K562 (cell line): Measurements from ENCODE around the gene PRKG1. TPM values are rescaled to one million over a fixed set of nuclear protein-coding genes. Genes with fewer than 3 reads are reported as not detected.

Experiments
- ATAC-seq: fragments of 200-7000 bp; cut with Tn5 transposase; 3 replicates; pipeline ENCODE4 v1.9.1; 2020; ENCODE audit warnings: moderate library complexity
- BruUV-seq: library from RNA; stranded (reverse); fragments of 400-500 nt; replicated peaks from 2 replicates; lab custom pipeline; 2021; lab: Mats Ljungman, UMichigan
- CTCF ChIA-PET: fragments of 300-600 bp; formaldehyde crosslinking; extraction: SDS; loops from one replicate; lab custom pipeline; 2021; ENCODE audit warnings: low intra/inter-chr PET ratio; lab: Yijun Ruan, JAX
- POLR2A ChIA-PET: fragments of 300-600, 350-650 bp; sonication (Branson Sonifier 250); formaldehyde crosslinking; extraction: SDS; loops from one replicate; lab custom pipeline; 2021; ENCODE audit warnings: antibody characterized with exemption, inconsistent platforms; lab: Yijun Ruan, JAX
- DNase-seq, 4 experiments: peaks; one replicate each; pipeline versions ENCODE4 v3.0.0 to v3.0.0-alpha.2; 2011 to 2018; ENCODE audit warnings: low spot score in 3 of 4, mixed read lengths in 3 of 4; ENCODE audit errors: extremely low read depth in 1 of 4
- FAIRE-seq: peaks from 2 replicates; lab custom pipeline; 2011; peaks lifted over from hg19 to GRCh38; lab: Jason Lieb, UNC
- H2AFZ ChIP-seq: 2 replicates; pipeline ENCODE4 v1.6.0; 2011; ENCODE audit warnings: low read depth, low read length, control low read depth, inconsistent platforms
- H3K27ac ChIP-seq: fragments of 200-600 bp; 3 replicates; pipeline ENCODE4 v1.8.0; 2011; ENCODE audit warnings: low read depth, mild to moderate bottlenecking, control low read depth, inconsistent platforms, low read length, moderate library complexity, mixed read lengths; ENCODE audit errors: extremely low read depth
- H3K27me3 ChIP-seq, 2 experiments: fragments of 300-600 bp in 1 of 2; 2 replicates in 1 of 2; 3 replicates in 1 of 2; pipeline versions ENCODE4 v1.6.0 to v1.8.0; 2011; ENCODE audit warnings: inconsistent platforms in 2 of 2, low read length in 2 of 2, mild to moderate bottlenecking in 1 of 2, mixed read lengths in 1 of 2, moderate library complexity in 1 of 2; ENCODE audit not compliant: control insufficient read depth in 2 of 2, insufficient read depth in 2 of 2
- H3K36me3 ChIP-seq: fragments of 300-600 bp; 3 replicates; pipeline ENCODE4 v1.8.0; 2011; ENCODE audit warnings: mild to moderate bottlenecking, low read length, inconsistent platforms; ENCODE audit not compliant: control insufficient read depth, insufficient read depth
- H3K4me1 ChIP-seq, 2 experiments: fragments of 200-600 bp in 1 of 2; replicated peaks in 1 of 2; 2 replicates in 1 of 2; 3 replicates in 1 of 2; pipeline versions ENCODE4 v1.5.1 to v1.8.0; 2011; ENCODE audit warnings: inconsistent platforms in 2 of 2, low read length in 2 of 2, mild to moderate bottlenecking in 1 of 2, mixed read lengths in 1 of 2, moderate library complexity in 1 of 2; ENCODE audit not compliant: control insufficient read depth in 2 of 2, insufficient read depth in 2 of 2
- H3K4me2 ChIP-seq: 2 replicates; pipeline ENCODE4 v1.6.1; 2011; ENCODE audit warnings: low read length, control low read depth, inconsistent platforms, mixed read lengths; ENCODE audit not compliant: insufficient read depth
- H3K4me3 ChIP-seq: fragments of 200-600 bp; sonication (generic), shearing (Covaris generic); 2 replicates; pipeline ENCODE4 v1.5.1; 2016; ENCODE audit warnings: control low read depth, inconsistent platforms
- H3K79me2 ChIP-seq: fragments of 200-600 bp; 3 replicates; pipeline ENCODE4 v1.8.0; 2011; ENCODE audit warnings: low read length, inconsistent platforms; ENCODE audit not compliant: control insufficient read depth, insufficient read depth
- H3K9ac ChIP-seq, 2 experiments: 2 replicates each; pipeline versions ENCODE4 v1.6.0 to v1.6.1; 2011; ENCODE audit warnings: low read depth in 2 of 2, low read length in 2 of 2, control low read depth in 1 of 2, inconsistent platforms in 1 of 2, mild to moderate bottlenecking in 1 of 2, mixed read lengths in 1 of 2; ENCODE audit not compliant: insufficient read depth in 1 of 2
- H3K9me1 ChIP-seq: one replicate; pipeline ENCODE4 v1.6.0; 2011; ENCODE audit warnings: inconsistent platforms, mild to moderate bottlenecking, low read length, moderate library complexity; ENCODE audit not compliant: control insufficient read depth, insufficient read depth
- H3K9me3 ChIP-seq: replicated peaks from 2 replicates; pipeline ENCODE4 v1.5.1; 2011; ENCODE audit warnings: low read depth, low read length, inconsistent platforms; ENCODE audit not compliant: control insufficient read depth, insufficient read depth
- H4K20me1 ChIP-seq: replicated peaks from 2 replicates; pipeline ENCODE4 v1.6.1; 2011; ENCODE audit warnings: low read length, inconsistent platforms, mixed read lengths; ENCODE audit not compliant: control insufficient read depth, insufficient read depth
- CREBBP ChIP-seq: IDR thresholded peaks from one replicate; pipeline ENCODE4 v1.6.1; 2012; ENCODE audit warnings: low read depth, mild to moderate bottlenecking, control low read depth, inconsistent platforms, low read length
- HNRNPLL ChIP-seq: fragments of 200-400 bp; formaldehyde crosslinking; IDR thresholded peaks from 2 replicates; pipeline ENCODE4 v1.6.1; 2017; ENCODE audit warnings: low read length, low read depth, mild to moderate bottlenecking; ENCODE audit not compliant: poor library complexity, severe bottlenecking
- JUNB ChIP-seq: fragments of 450-650 bp; formaldehyde crosslinking; conservative IDR thresholded peaks from 2 replicates; pipeline ENCODE4 v1.4.0; 2020; ENCODE audit warnings: mild to moderate bottlenecking
- L3MBTL2 ChIP-seq: fragments of 450-650 bp; IDR thresholded peaks from 2 replicates; pipeline ENCODE4 v1.6.1; 2016; ENCODE audit warnings: mild to moderate bottlenecking, moderate library complexity
- NFYB ChIP-seq: IDR thresholded peaks from 2 replicates; pipeline ENCODE4 v1.6.1; 2011; ENCODE audit warnings: mild to moderate bottlenecking, moderate library complexity; ENCODE audit not compliant: insufficient read length; ENCODE audit errors: extremely low read depth
- SMAD2 ChIP-seq: fragments of 150-350 bp; IDR thresholded peaks from 2 replicates; pipeline ENCODE4 v1.6.1; 2014; ENCODE audit warnings: low read depth, mild to moderate bottlenecking, low read length
- TAF7 ChIP-seq: fragments of 450-650 bp; IDR thresholded peaks from 2 replicates; pipeline ENCODE4 v1.6.1; 2016; ENCODE audit warnings: missing genetic modification characterization, missing compliant biosample characterization
- TCF7 ChIP-seq: sonication (generic); IDR thresholded peaks from 2 replicates; pipeline ENCODE4 v1.6.1; 2016; ENCODE audit warnings: antibody characterized with exemption, borderline replicate concordance
- TEAD1 ChIP-seq, 2 experiments: fragments of 450-650 bp in 1 of 2; sonication (generic) in 1 of 2; formaldehyde crosslinking; IDR thresholded peaks; 2 replicates each; pipeline versions ENCODE4 v1.4.0 to v1.8.0; 2020 to 2022; ENCODE audit warnings: mild to moderate bottlenecking in 2 of 2, missing genetic modification reagents in 1 of 2
- TEAD4 ChIP-seq, 2 experiments: sonication (generic) in 1 of 2; formaldehyde crosslinking in 1 of 2; IDR thresholded peaks; 2 replicates each; pipeline versions ENCODE4 v1.6.1 to v1.8.0; 2012 to 2022; ENCODE audit warnings: borderline replicate concordance in 1 of 2, inconsistent platforms in 1 of 2, low read length in 1 of 2, mild to moderate bottlenecking in 1 of 2, missing genetic modification reagents in 1 of 2
- ZBED1 ChIP-seq: IDR thresholded peaks from 2 replicates; pipeline ENCODE4 v1.6.1; 2014
- ZC3H11A ChIP-seq: IDR thresholded peaks from 2 replicates; pipeline ENCODE4 v1.6.1; 2012; ENCODE audit warnings: low read depth, low read length, improper control_type of control experiment
- ZNF583 ChIP-seq: fragments of 250-450 bp; sonication (Bioruptor Pico); IDR thresholded peaks from 2 replicates; pipeline ENCODE4 v1.4.0; 2020
- WGBS: fragments of 100-300 bp; shearing (Covaris generic); methylation state at CpG from one replicate; pipeline ENCODE4 v1.1.6; 2016; ENCODE audit warnings: low coverage, mixed read lengths; ENCODE audit not compliant: insufficient coverage; ENCODE audit errors: missing lambda C conversion rate; 5-methylcytosine and 5-hydroxymethylcytosine counted together
- in situ Hi-C: fragments of 300-500 bp; cut with MboI; formaldehyde crosslinking; loops from 4 replicates; pipeline ENCODE4 v1.15.0; 2018; ENCODE audit warnings: inconsistent platforms, mixed read lengths
- intact Hi-C: fragments of 100-400 bp; cut with micrococcal nuclease; formaldehyde crosslinking; loops from 2 replicates; pipeline ENCODE4 v1.14.2; 2022
- polyA plus RNA-seq, 8 experiments: library from polyadenylated mRNA; depleted of rRNA in 4 of 8; stranded (reverse) in 5 of 8; unstranded in 3 of 8; fragments of >200 nt; fragmentation: Nextera tagmentation in 2 of 8; fragmentation: Illumina TruSeq in 1 of 8; extraction: Ambion mirVana in 2 of 8; extraction: Trizol in 1 of 8; gene quantifications; 2 replicates each; pipeline versions ENCODE4 v1.2.1 to v1.2.3, GENCODE V29; 2011 to 2014; ENCODE audit warnings: inconsistent platforms in 1 of 8, missing spikeins in 1 of 8
- total RNA-seq, 7 experiments: library from RNA; depleted of rRNA in 6 of 7; stranded (reverse); fragments of >200 nt in 6 of 7; fragmentation: Illumina TruSeq in 2 of 7; extraction: Trizol in 2 of 7; gene quantifications; 2 replicates each; pipeline versions ENCODE4 v1.2.1 to v1.2.3, GENCODE V29; 2011 to 2021; ENCODE audit warnings: low replicate concordance in 1 of 7
- TF ChIP-seq, protein P1 (sequence below): fragments of 450-650 bp; IDR thresholded peaks from 2 replicates; pipeline ENCODE4 v1.6.1; 2016
- TF ChIP-seq, protein P2 (sequence below): IDR thresholded peaks from 2 replicates; pipeline ENCODE4 v1.6.1; 2011; ENCODE audit not compliant: insufficient read length; ENCODE audit errors: extremely low read depth
- TF ChIP-seq, protein P3 (sequence below): fragments of 450-650 bp; IDR thresholded peaks from 2 replicates; pipeline ENCODE4 v1.6.1; 2018; ENCODE audit not compliant: partially characterized antibody
- TF ChIP-seq, protein P4 (sequence below): fragments of 450-650 bp; IDR thresholded peaks from 2 replicates; pipeline ENCODE4 v1.6.1; 2018; ENCODE audit warnings: mild to moderate bottlenecking, low read depth; ENCODE audit not compliant: partially characterized antibody

The PRKG1 gene
- total and polyA plus RNA-seq, 9 of the 15 experiments (the other 6 are each of a cell fraction or from before 2014, with no cell fraction given): 0.22 TPM; not detected in 8

DNA sequence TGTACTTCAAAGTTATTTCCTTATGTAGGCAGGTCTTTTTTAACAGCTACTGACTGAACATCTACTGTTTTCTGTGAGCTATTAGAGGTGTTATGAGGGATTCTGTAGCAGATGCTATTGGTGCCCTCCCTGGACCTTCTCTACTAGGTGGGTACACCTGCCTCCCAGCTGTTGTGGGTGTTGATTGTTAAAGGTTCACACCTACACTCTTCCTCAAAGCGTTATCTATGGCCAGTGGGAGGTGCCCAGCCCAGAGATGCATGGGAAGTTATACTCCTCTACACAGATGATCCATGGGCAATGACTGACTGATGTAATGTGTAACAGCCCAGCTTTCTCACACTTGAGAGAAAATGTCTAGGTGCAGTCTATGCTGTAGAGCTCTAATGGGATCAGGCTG, 127.7 kb downstream of the PRKG1 start:
- H3K79me2 ChIP-seq: no peaks in the 10 kb centered on the region
- no peaks in the 10 kb centered on the region for H3K27me3 ChIP-seq
- FAIRE-seq (no peak), ATAC-seq (no peak), DNase-seq (no peak)
- no peak overlapping the region for H3K4me2 ChIP-seq
- H3K27ac ChIP-seq: no peak overlapping the region
- CTCF ChIA-PET: no interaction called here
- TF ChIP-seq TAF7 (tag) (no peak), SMAD2 (no peak), HNRNPLL (no peak), JUNB (no peak), CREBBP (no peak), NFYB (no peak), L3MBTL2 (no peak), TEAD1 (CRISPR knock-in tag; IDR thresholded peaks at IDR 0.05) (no peak), ZBED1 (no peak), TEAD4 (IDR thresholded peaks at IDR 0.05; ENCODE audit: low read length) (no peak), TEAD4 (CRISPR knock-in tag; IDR thresholded peaks at IDR 0.05; ENCODE audit: borderline replicate concordance) (no peak), ZC3H11A (no peak), ZNF583 (CRISPR knock-in tag) (no peak), TCF7 (no peak)
- TF ChIP-seq, protein P1, sequence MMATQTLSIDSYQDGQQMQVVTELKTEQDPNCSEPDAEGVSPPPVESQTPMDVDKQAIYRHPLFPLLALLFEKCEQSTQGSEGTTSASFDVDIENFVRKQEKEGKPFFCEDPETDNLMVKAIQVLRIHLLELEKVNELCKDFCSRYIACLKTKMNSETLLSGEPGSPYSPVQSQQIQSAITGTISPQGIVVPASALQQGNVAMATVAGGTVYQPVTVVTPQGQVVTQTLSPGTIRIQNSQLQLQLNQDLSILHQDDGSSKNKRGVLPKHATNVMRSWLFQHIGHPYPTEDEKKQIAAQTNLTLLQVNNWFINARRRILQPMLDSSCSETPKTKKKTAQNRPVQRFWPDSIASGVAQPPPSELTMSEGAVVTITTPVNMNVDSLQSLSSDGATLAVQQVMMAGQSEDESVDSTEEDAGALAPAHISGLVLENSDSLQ: no peak
- TF ChIP-seq, protein P2, sequence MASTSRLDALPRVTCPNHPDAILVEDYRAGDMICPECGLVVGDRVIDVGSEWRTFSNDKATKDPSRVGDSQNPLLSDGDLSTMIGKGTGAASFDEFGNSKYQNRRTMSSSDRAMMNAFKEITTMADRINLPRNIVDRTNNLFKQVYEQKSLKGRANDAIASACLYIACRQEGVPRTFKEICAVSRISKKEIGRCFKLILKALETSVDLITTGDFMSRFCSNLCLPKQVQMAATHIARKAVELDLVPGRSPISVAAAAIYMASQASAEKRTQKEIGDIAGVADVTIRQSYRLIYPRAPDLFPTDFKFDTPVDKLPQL: no peak
- TF ChIP-seq, protein P3, sequence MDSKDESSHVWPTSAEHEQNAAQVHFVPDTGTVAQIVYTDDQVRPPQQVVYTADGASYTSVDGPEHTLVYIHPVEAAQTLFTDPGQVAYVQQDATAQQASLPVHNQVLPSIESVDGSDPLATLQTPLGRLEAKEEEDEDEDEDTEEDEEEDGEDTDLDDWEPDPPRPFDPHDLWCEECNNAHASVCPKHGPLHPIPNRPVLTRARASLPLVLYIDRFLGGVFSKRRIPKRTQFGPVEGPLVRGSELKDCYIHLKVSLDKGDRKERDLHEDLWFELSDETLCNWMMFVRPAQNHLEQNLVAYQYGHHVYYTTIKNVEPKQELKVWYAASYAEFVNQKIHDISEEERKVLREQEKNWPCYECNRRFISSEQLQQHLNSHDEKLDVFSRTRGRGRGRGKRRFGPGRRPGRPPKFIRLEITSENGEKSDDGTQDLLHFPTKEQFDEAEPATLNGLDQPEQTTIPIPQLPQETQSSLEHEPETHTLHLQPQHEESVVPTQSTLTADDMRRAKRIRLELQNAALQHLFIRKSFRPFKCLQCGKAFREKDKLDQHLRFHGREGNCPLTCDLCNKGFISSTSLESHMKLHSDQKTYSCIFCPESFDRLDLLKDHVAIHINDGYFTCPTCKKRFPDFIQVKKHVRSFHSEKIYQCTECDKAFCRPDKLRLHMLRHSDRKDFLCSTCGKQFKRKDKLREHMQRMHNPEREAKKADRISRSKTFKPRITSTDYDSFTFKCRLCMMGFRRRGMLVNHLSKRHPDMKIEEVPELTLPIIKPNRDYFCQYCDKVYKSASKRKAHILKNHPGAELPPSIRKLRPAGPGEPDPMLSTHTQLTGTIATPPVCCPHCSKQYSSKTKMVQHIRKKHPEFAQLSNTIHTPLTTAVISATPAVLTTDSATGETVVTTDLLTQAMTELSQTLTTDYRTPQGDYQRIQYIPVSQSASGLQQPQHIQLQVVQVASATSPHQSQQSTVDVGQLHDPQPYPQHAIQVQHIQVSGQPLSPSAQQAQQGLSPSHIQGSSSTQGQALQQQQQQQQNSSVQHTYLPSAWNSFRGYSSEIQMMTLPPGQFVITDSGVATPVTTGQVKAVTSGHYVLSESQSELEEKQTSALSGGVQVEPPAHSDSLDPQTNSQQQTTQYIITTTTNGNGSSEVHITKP: no peak
- TF ChIP-seq, protein P4, sequence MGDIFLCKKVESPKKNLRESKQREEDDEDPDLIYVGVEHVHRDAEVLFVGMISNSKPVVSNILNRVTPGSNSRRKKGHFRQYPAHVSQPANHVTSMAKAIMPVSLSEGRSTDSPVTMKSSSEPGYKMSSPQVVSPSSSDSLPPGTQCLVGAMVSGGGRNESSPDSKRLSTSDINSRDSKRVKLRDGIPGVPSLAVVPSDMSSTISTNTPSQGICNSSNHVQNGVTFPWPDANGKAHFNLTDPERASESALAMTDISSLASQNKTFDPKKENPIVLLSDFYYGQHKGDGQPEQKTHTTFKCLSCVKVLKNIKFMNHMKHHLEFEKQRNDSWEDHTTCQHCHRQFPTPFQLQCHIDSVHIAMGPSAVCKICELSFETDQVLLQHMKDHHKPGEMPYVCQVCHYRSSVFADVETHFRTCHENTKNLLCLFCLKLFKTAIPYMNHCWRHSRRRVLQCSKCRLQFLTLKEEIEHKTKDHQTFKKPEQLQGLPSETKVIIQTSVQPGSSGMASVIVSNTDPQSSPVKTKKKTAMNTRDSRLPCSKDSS: no peak
- in situ Hi-C loops (no loop called here), intact Hi-C loops (no loop called here)
- H3K4me1 ChIP-seq: no peaks in the 10 kb centered on the region
- no peak overlapping the region for H2AFZ ChIP-seq
- POLR2A ChIA-PET: interaction anchor here (0.7 kb wide), 1 partner anchor 19 kb away, joined by 3 read pairs; no protein-coding TSS in a partner anchor
- no peaks in the 10 kb centered on the region for H3K36me3 ChIP-seq
- no peaks in the 10 kb centered on the region for H3K9me3 ChIP-seq
- no peaks in the 10 kb centered on the region for H3K9me1 ChIP-seq
- no peak overlapping the region for H3K9ac ChIP-seq
- no peak overlapping the region for H3K4me3 ChIP-seq
- no TSS peak for BruUV-seq
- 0% methylated on average over 1 of the region's 1 CpG for WGBS
- no peaks in the 10 kb centered on the region for H4K20me1 ChIP-seq
